Body of pancreas (tissue), 4 donors: ENCODE results near the gene MB21D2. TPM values are rescaled to one million over a fixed set of nuclear protein-coding genes. Genes with fewer than 3 reads are reported as not detected.

Source experiments
- ATAC-seq: fragments of 150-250 bp; one replicate; pipeline ENCODE4 v1.9.1; 2016
- DNase-seq, 4 donors: peaks; one replicate each; pipeline ENCODE4 v3.0.0-alpha.2; 2019
- H3K27ac ChIP-seq, 4 donors: fragments of 200-600 bp; sonication (generic); 1 replicate in 3 of 4; 2 replicates in 1 of 4; pipeline versions ENCODE4 v1.5.1 to v1.6.1; 2016 to 2019; ENCODE audit warnings: mild to moderate bottlenecking in 1 of 4, mixed read lengths in 1 of 4, moderate library complexity in 1 of 4
- H3K27me3 ChIP-seq, 2 donors: fragments of 200-600 bp; sonication (generic); one replicate each; pipeline ENCODE4 v1.6.0; 2016; ENCODE audit warnings: mild to moderate bottlenecking in 1 of 2
- H3K36me3 ChIP-seq, 2 donors: fragments of 200-600 bp; sonication (generic); replicated peaks in 1 of 2; 2 replicates each; pipeline ENCODE4 v1.5.1; 2016; ENCODE audit warnings: low read depth in 2 of 2; ENCODE audit not compliant: insufficient read depth in 1 of 2
- H3K4me1 ChIP-seq: fragments of 200-600 bp; sonication (generic); one replicate; pipeline ENCODE4 v1.6.0; 2016
- H3K4me3 ChIP-seq, 2 donors: fragments of 200-600 bp; sonication (generic); 1 replicate in 1 of 2; 2 replicates in 1 of 2; pipeline ENCODE4 v1.5.1; 2016 to 2019
- H3K9me3 ChIP-seq, 3 donors: fragments of 200-600 bp; sonication (generic); 1 replicate in 2 of 3; 2 replicates in 1 of 3; pipeline ENCODE4 v1.5.1; 2016
- POLR2A ChIP-seq, 3 donors: fragments of 450-650 bp; IDR thresholded peaks; one replicate each; pipeline ENCODE4 v1.6.1; 2016; ENCODE audit warnings: antibody characterized with exemption in 3 of 3, mild to moderate bottlenecking in 2 of 3
- WGBS, 2 donors: methylation state at CpG; one replicate each; pipeline ENCODE4 v1.1.5; 2017; 5-methylcytosine and 5-hydroxymethylcytosine counted together
- intact Hi-C: fragments of 100-400 bp; cut with DNase I; formaldehyde crosslinking; loops from one replicate; pipeline ENCODE4 v1.15.1; 2023
- total RNA-seq, 2 donors: library from RNA; depleted of rRNA; stranded (reverse); fragments of >200 nt; gene quantifications; one replicate each; pipeline ENCODE4 v1.1.0, GENCODE V29; 2016
- TF ChIP-seq, protein P1 (sequence below), 7 experiments: fragments of 450-650 bp in 4 of 7; fragments of 200-600 bp in 3 of 7; sonication (generic) in 3 of 7; IDR thresholded peaks; one replicate each; pipeline ENCODE4 v1.5.1; 2016 to 2019; ENCODE audit warnings: antibody characterized with exemption in 7 of 7

MB21D2 gene
- total RNA-seq, 2 donors from 2014 or later, result 0.66 to 1.8 TPM

GRCh38 chr3:192867645-192868044 lies 50.0 kb downstream of the MB21D2 start:
- DNase-seq, result no peak
- Histone ChIP-seq H3K9me3 (no peaks in the 10 kb centered on the region), H3K4me1 (no peaks in the 10 kb centered on the region), H3K27ac (no peak overlapping the region), H3K36me3 (no peaks in the 10 kb centered on the region), H3K4me3 (no peak overlapping the region), H3K27me3 (no peaks in the 10 kb centered on the region)
- 92 to 94% methylated on average over 4 of the region's 4 CpGs for WGBS, 2 donors
- ATAC-seq, result no peak
- no peak for TF ChIP-seq POLR2A (IDR thresholded peaks at IDR 0.05)
- TF ChIP-seq, protein P1, sequence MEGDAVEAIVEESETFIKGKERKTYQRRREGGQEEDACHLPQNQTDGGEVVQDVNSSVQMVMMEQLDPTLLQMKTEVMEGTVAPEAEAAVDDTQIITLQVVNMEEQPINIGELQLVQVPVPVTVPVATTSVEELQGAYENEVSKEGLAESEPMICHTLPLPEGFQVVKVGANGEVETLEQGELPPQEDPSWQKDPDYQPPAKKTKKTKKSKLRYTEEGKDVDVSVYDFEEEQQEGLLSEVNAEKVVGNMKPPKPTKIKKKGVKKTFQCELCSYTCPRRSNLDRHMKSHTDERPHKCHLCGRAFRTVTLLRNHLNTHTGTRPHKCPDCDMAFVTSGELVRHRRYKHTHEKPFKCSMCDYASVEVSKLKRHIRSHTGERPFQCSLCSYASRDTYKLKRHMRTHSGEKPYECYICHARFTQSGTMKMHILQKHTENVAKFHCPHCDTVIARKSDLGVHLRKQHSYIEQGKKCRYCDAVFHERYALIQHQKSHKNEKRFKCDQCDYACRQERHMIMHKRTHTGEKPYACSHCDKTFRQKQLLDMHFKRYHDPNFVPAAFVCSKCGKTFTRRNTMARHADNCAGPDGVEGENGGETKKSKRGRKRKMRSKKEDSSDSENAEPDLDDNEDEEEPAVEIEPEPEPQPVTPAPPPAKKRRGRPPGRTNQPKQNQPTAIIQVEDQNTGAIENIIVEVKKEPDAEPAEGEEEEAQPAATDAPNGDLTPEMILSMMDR (IDR thresholded peaks at IDR 0.05), result no peak
- intact Hi-C loops, result no loop called here

GRCh38 chr3:192866804-192867203 lies 50.9 kb downstream of the MB21D2 start:
- H3K27me3 ChIP-seq, result no peaks in the 10 kb centered on the region
- no peak for ATAC-seq
- TF ChIP-seq, protein P1 (IDR thresholded peaks at IDR 0.05), result no peak
- no peak for TF ChIP-seq POLR2A (IDR thresholded peaks at IDR 0.05)
- no peaks in the 10 kb centered on the region for H3K36me3 ChIP-seq
- DNase-seq, result no peak
- no peak overlapping the region for H3K4me3 ChIP-seq
- WGBS, 2 donors, result 90 to 97% methylated on average over 3 of the region's 3 CpGs
- intact Hi-C loops, result no loop called here
- no peak overlapping the region for H3K27ac ChIP-seq
- H3K9me3 ChIP-seq, result no peaks in the 10 kb centered on the region
- H3K4me1 ChIP-seq, result no peaks in the 10 kb centered on the region

DNA sequence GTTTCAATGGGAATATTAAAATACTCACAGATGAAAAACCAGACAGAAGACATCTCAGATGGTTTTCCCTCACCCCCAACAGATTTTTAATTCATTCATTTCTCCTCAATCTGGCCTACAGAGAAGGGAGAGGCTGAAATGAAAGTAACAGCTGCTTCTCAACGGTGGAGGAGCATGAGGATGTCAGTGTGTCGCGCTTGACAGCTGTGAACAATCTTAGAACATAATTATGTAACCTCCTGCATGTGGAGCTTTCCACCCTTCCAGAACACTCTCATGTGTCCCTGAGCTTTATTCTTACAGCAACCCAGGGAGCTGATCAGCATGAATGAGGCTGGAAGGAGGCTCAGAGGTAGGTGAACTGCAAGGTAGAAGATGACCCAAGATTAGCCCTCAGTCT lies 52.7 kb downstream of the MB21D2 start:
- no peaks in the 10 kb centered on the region for H3K4me1 ChIP-seq
- H3K27me3 ChIP-seq, result no peaks in the 10 kb centered on the region
- ATAC-seq, result no peak
- intact Hi-C loops, result no loop called here
- 75 to 84% methylated on average over 3 of the region's 3 CpGs for WGBS, 2 donors
- DNase-seq, result no peak
- no peak overlapping the region for H3K27ac ChIP-seq
- no peak overlapping the region for H3K4me3 ChIP-seq
- TF ChIP-seq POLR2A (IDR thresholded peaks at IDR 0.05), result no peak
- TF ChIP-seq, protein P1 (IDR thresholded peaks at IDR 0.05), result no peak
- H3K9me3 ChIP-seq, result no peaks in the 10 kb centered on the region
- no peaks in the 10 kb centered on the region for H3K36me3 ChIP-seq

DNA sequence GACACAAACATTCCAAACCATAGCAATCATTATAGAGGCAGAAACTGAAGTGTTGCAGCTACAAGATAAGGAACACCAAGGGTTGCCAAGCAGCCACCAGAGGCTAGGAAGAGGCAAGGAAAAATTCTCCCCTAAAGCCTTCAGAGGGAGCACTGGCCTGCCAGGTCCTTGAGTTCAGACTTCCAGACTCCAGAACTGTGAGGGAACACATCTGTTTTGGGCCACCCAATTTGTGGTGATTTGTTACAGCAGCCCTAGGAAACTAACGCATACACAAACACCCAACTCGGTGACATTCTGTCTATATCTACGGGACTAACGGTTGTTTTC lies 54.6 kb downstream of the MB21D2 start:
- no peak for TF ChIP-seq POLR2A (IDR thresholded peaks at IDR 0.05)
- TF ChIP-seq, protein P1 (IDR thresholded peaks at IDR 0.05), result no peak
- H3K4me1 ChIP-seq, result no peaks in the 10 kb centered on the region
- WGBS, 2 donors, result 89 to 95% methylated on average over 4 of the region's 4 CpGs
- H3K27me3 ChIP-seq, result no peaks in the 10 kb centered on the region
- intact Hi-C loops, result no loop called here
- no peaks in the 10 kb centered on the region for H3K9me3 ChIP-seq
- DNase-seq (no peak), ATAC-seq (no peak)
- H3K4me3 ChIP-seq, result no peak overlapping the region
- H3K36me3 ChIP-seq, result no peaks in the 10 kb centered on the region
- H3K27ac ChIP-seq, result no peak overlapping the region

GRCh38 chr3:192862408-192863090 lies 55.1 kb downstream of the MB21D2 start:
- Histone ChIP-seq H3K36me3 (no peaks in the 10 kb centered on the region), H3K27ac (no peak overlapping the region), H3K4me1 (no peaks in the 10 kb centered on the region), H3K4me3 (no peak overlapping the region), H3K9me3 (no peaks in the 10 kb centered on the region), H3K27me3 (no peaks in the 10 kb centered on the region)
- DNase-seq (no peak), ATAC-seq (no peak)
- 95 to 97% methylated on average over 7 of the region's 7 CpGs for WGBS, 2 donors
- TF ChIP-seq, protein P1 (IDR thresholded peaks at IDR 0.05), result no peak
- no peak for TF ChIP-seq POLR2A (IDR thresholded peaks at IDR 0.05)
- intact Hi-C loops, result no loop called here
